ENCODE measurements around the gene HOXA4. TPM values are rescaled to one million over a fixed set of nuclear protein-coding genes. Genes with fewer than 3 reads are reported as not detected.

Gene HOXA4
- total and polyA plus RNA-seq, 10 of the 15 experiments (the other 5 are each of a cell fraction or from before 2014, with no cell fraction given), result 0.07 TPM; not detected in 9

GRCh38 chr7:27109466-27110185 lies 20.9 kb downstream of the HOXA4 start:
- Histone ChIP-seq H2AFZ (ENCODE audit: control insufficient read depth, low read depth, low read length) (no peak overlapping the region), H3K9ac (ENCODE audit: control insufficient read depth, insufficient read depth, low read length) (no peak overlapping the region), H3K79me2 (ENCODE audit: control insufficient read depth, insufficient read depth, low read length) (no peaks in the 10 kb centered on the region), H3K4me3 (no peak overlapping the region), H4K20me1 (ENCODE audit: control insufficient read depth, insufficient read depth) (no peaks in the 10 kb centered on the region), H3K4me1 (ENCODE audit: control insufficient read depth, insufficient read depth, low read length) (no peaks in the 10 kb centered on the region), H3K27ac (ENCODE audit: control insufficient read depth, insufficient read depth) (no peak overlapping the region), H3K36me3 (ENCODE audit: control insufficient read depth in 2 of 2, insufficient read depth in 2 of 2, low read length in 1 of 2) (no peaks in the 10 kb centered on the region), H3K9me3 (replicated peaks; ENCODE audit: control insufficient read depth, insufficient read depth, low read length) (no peaks in the 10 kb centered on the region; the same call in 2 of the 3 replicates), H3K4me2 (ENCODE audit: control insufficient read depth, insufficient read depth) (no peak overlapping the region), H3K27me3 (replicated peaks in 1 of 2; ENCODE audit: control insufficient read depth in 2 of 2, insufficient read depth in 2 of 2, low read length in 1 of 2) (no peaks in the 10 kb centered on the region; a peak in 2 of 4 replicates)
- SMC1A ChIA-PET (ENCODE audit: uncharacterized antibody, unreplicated experiment), result interaction anchor here (0.6 kb wide), 1 partner anchor 13 kb away, joined by 3 read pairs; no protein-coding TSS in a partner anchor
- intact Hi-C loops (cut with micrococcal nuclease; ENCODE audit: unreplicated experiment) (no loop called here), in situ Hi-C loops (cut with MboI) (no loop called here)
- no TSS peak for BruUV-seq (replicated peaks)
- WGBS (ENCODE audit: insufficient coverage, insufficient replicate concordance, low lambda C conversion rate, missing lambda C conversion rate), result 33% methylated on average over 4 of the region's 4 CpGs
- POLR2A ChIA-PET, result interaction anchor here (0.5 kb wide), 1 partner anchor 31 kb away, joined by 4 read pairs; no protein-coding TSS in a partner anchor
- RAD21 ChIA-PET (ENCODE audit: unreplicated experiment), result no interaction called here
- no peak for ATAC-seq
- no peak for DNase-seq (ENCODE audit: low read depth, low spot score)
- CTCF ChIA-PET, result no interaction called here
- FAIRE-seq, result no peak
- no peak for TF ChIP-seq ZNF217 (IDR thresholded peaks at IDR 0.05)
- no peak for TF ChIP-seq NFXL1 (IDR thresholded peaks at IDR 0.05; ENCODE audit: borderline replicate concordance)
- TF ChIP-seq IRF4 (IDR thresholded peaks at IDR 0.05; ENCODE audit: low read depth, low read length), result no peak
- TF ChIP-seq NFYA (IDR thresholded peaks at IDR 0.05; ENCODE audit: borderline replicate concordance, low read depth, low read length), result no peak
- no peak for TF ChIP-seq CHD4 (IDR thresholded peaks at IDR 0.05)
- TF ChIP-seq RELB (IDR thresholded peaks at IDR 0.05; ENCODE audit: low read depth), result no peak
- no peak for TF ChIP-seq EZH2 (IDR thresholded peaks at IDR 0.05; ENCODE audit: borderline replicate concordance, control insufficient read depth, low read depth, low read length)
- no peak for TF ChIP-seq HDAC2 (IDR thresholded peaks at IDR 0.05)
- TF ChIP-seq ZZZ3 (IDR thresholded peaks at IDR 0.05; ENCODE audit: control insufficient read depth, insufficient read length, low read depth), result no peak
- TF ChIP-seq E4F1 (IDR thresholded peaks at IDR 0.05; ENCODE audit: borderline replicate concordance, partially characterized antibody), result no peak
- no peak for TF ChIP-seq LARP7 (IDR thresholded peaks at IDR 0.05)
- no peak for TF ChIP-seq SREBF1 (IDR thresholded peaks at IDR 0.05; ENCODE audit: low read length)
- no peak for TF ChIP-seq SREBF2 (IDR thresholded peaks at IDR 0.05; ENCODE audit: low read length)
- no peak for TF ChIP-seq TARDBP (IDR thresholded peaks at IDR 0.05; ENCODE audit: borderline replicate concordance)
- no peak for TF ChIP-seq NBN (IDR thresholded peaks at IDR 0.05)
- TF ChIP-seq REST (IDR thresholded peaks at IDR 0.05; ENCODE audit: low read depth, low read length), result no peak
